GM21423 (cell line): ENCODE data around the gene ALG2.

ENCODE experiments used
- ATAC-seq: cut with Tn5 transposase; IDR thresholded peaks from one replicate; pipeline ENCODE4 v1.9.1; 2021; ENCODE audit warnings: mild to moderate bottlenecking, moderate library complexity; ENCODE audit not compliant: unreplicated experiment

Gene ALG2

GRCh38 chr9:99173570-99174504 is 47.9 kb downstream of the ALG2 start:
- no peak for ATAC-seq

GRCh38 chr9:99172124-99173091 is 49.3 kb downstream of the ALG2 start:
- no peak for ATAC-seq

GRCh38 chr9:99171225-99172123 is 50.3 kb downstream of the ALG2 start:
- no peak for ATAC-seq

- no peak for ATAC-seq
Measured at GRCh38 chr9:99169982-99170761, 51.6 kb downstream of the ALG2 start.

- no peak for ATAC-seq
Measured at GRCh38 chr9:99169086-99169485, 52.7 kb downstream of the ALG2 start.

- ATAC-seq, result no peak
Measured at GRCh38 chr9:99167694-99168093, 54.0 kb downstream of the ALG2 start.

GRCh38 chr9:99167119-99167518 is 54.6 kb downstream of the ALG2 start:
- no peak for ATAC-seq
